Thyroid gland (tissue), 4 donors: Measurements from ENCODE around the gene EFNA3.

Source experiments
- CTCF ChIP-seq, 6 experiments: fragments of 200-600 bp in 3 of 6; fragments of 450-650 bp in 3 of 6; sonication (generic) in 3 of 6; IDR thresholded peaks; one replicate each; pipeline ENCODE4 v1.5.1; 2016 to 2019; ENCODE audit warnings: antibody characterized with exemption in 6 of 6, mild to moderate bottlenecking in 2 of 6, inconsistent platforms in 1 of 6, moderate library complexity in 1 of 6
- POLR2A ChIP-seq, 2 donors: fragments of 450-650 bp; IDR thresholded peaks; one replicate each; pipeline ENCODE4 v1.6.1; 2017; ENCODE audit warnings: antibody characterized with exemption in 2 of 2, mild to moderate bottlenecking in 2 of 2, moderate library complexity in 1 of 2

- TF ChIP-seq CTCF (IDR thresholded peaks at IDR 0.05) (no peak), POLR2A (IDR thresholded peaks at IDR 0.05) (no peak)
Observed at GRCh38 chr1:155124503-155125463, 46.1 kb downstream of the EFNA3 start.
